Neural progenitor cell (in vitro differentiated cells): ENCODE data around the gene CA10. TPM values are rescaled to one million over a fixed set of nuclear protein-coding genes. Genes with fewer than 3 reads are reported as not detected.

Experiments
- DNase-seq: peaks from one replicate; pipeline ENCODE4 v3.0.0-alpha.2; 2016; ENCODE audit warnings: low spot score
- H2AFZ ChIP-seq: fragments of 200-600 bp; sonication (generic); replicated peaks from 2 replicates; pipeline ENCODE4 v1.6.1; 2016; ENCODE audit warnings: antibody characterized with exemption
- H3F3A ChIP-seq: fragments of 200-600 bp; sonication (generic); 2 replicates; pipeline ENCODE4 v1.6.1; 2016; ENCODE audit warnings: antibody characterized with exemption, low read depth
- H3K27ac ChIP-seq: fragments of 200-600 bp; sonication (generic); 2 replicates; pipeline ENCODE4 v1.5.1; 2016; ENCODE audit warnings: mild to moderate bottlenecking
- H3K27me3 ChIP-seq: fragments of 200-600 bp; sonication (generic); 2 replicates; pipeline ENCODE4 v1.6.1; 2016; ENCODE audit warnings: mild to moderate bottlenecking, moderate library complexity
- H3K36me3 ChIP-seq: fragments of 200-600 bp; sonication (generic); 2 replicates; pipeline ENCODE4 v1.5.1; 2016
- H3K4me1 ChIP-seq: fragments of 200-600 bp; sonication (generic); 2 replicates; pipeline ENCODE4 v1.6.1; 2016; ENCODE audit warnings: mixed run types
- H3K4me2 ChIP-seq: fragments of 200-600 bp; sonication (generic); 2 replicates; pipeline ENCODE4 v1.6.1; 2016
- H3K4me3 ChIP-seq: fragments of 200-600 bp; sonication (generic); 2 replicates; pipeline ENCODE4 v1.5.1; 2016
- H3K79me2 ChIP-seq: fragments of 200-600 bp; sonication (generic); 2 replicates; pipeline ENCODE4 v1.6.1; 2016; ENCODE audit warnings: low read depth
- H3K9ac ChIP-seq: fragments of 200-600 bp; sonication (generic); 2 replicates; pipeline ENCODE4 v1.6.1; 2016
- H3K9me3 ChIP-seq: fragments of 200-600 bp; sonication (generic); 2 replicates; pipeline ENCODE4 v1.5.1; 2016; ENCODE audit warnings: low read depth
- H4K20me1 ChIP-seq: fragments of 200-600 bp; sonication (generic); 2 replicates; pipeline ENCODE4 v1.6.1; 2016; ENCODE audit warnings: low read depth
- H3K27ac Mint-ChIP-seq: 3 replicates; pipeline ENCODE4 v1.8.0; 2021; ENCODE audit warnings: mixed read lengths
- H3K27me3 Mint-ChIP-seq: 2 replicates; pipeline ENCODE4 v1.8.0; 2022; ENCODE audit warnings: low read depth, mild to moderate bottlenecking, inconsistent platforms, moderate library complexity, mixed read lengths; ENCODE audit not compliant: insufficient read depth
- H3K36me3 Mint-ChIP-seq: 3 replicates; pipeline ENCODE4 v1.8.0; 2021; ENCODE audit warnings: mixed read lengths
- H3K4me1 Mint-ChIP-seq: 3 replicates; pipeline ENCODE4 v1.8.0; 2021; ENCODE audit warnings: mixed read lengths
- H3K4me3 Mint-ChIP-seq: 3 replicates; pipeline ENCODE4 v1.8.0; 2021; ENCODE audit warnings: mild to moderate bottlenecking, moderate library complexity, mixed read lengths
- H3K9me3 Mint-ChIP-seq: 3 replicates; pipeline ENCODE4 v1.8.0; 2020; ENCODE audit warnings: mixed read lengths
- EZH2 ChIP-seq: fragments of 200-600 bp; sonication (generic); IDR thresholded peaks from 2 replicates; pipeline ENCODE4 v1.6.1; 2017; ENCODE audit warnings: antibody characterized with exemption, mild to moderate bottlenecking, moderate library complexity
- EZH2phosphoT487 ChIP-seq: fragments of 200-600 bp; sonication (generic); IDR thresholded peaks from 2 replicates; pipeline ENCODE4 v1.6.1; 2017; ENCODE audit warnings: antibody characterized with exemption
- total RNA-seq: library from RNA; depleted of rRNA; stranded (reverse); fragments of >200 nt; gene quantifications from 2 replicates; pipeline ENCODE4 v1.2.3, GENCODE V29; 2015; ENCODE audit warnings: low replicate concordance
- TF ChIP-seq, protein P1 (sequence below): fragments of 200-600 bp; sonication (generic); IDR thresholded peaks from 2 replicates; pipeline ENCODE4 v1.5.1; 2017; ENCODE audit warnings: antibody characterized with exemption, mild to moderate bottlenecking

The CA10 gene
- total RNA-seq, 1 donor from 2014 or later, result 0.65 TPM

GRCh38 chr17:51819341-51820219 is 338.9 kb downstream of the CA10 start:
- Histone ChIP-seq H4K20me1 (no peaks in the 10 kb centered on the region), H3F3A (no peaks in the 10 kb centered on the region), H3K9me3 (no peaks in the 10 kb centered on the region), H3K4me2 (no peak overlapping the region), H3K4me3 (no peak overlapping the region), H3K36me3 (no peaks in the 10 kb centered on the region), H3K27ac (no peak overlapping the region), H3K27me3 (no peaks in the 10 kb centered on the region), H3K4me1 (no peaks in the 10 kb centered on the region), H3K79me2 (no peaks in the 10 kb centered on the region), H2AFZ (no peak overlapping the region), H3K9ac (no peak overlapping the region)
- Mint-ChIP-seq H3K4me1 (peaks cover 5% of the 10 kb centered on the region), H3K9me3 (no peaks in the 10 kb centered on the region), H3K27ac (no peak overlapping the region), H3K4me3 (no peak overlapping the region), H3K27me3 (peaks cover 10% of the 10 kb centered on the region), H3K36me3 (no peaks in the 10 kb centered on the region)
- TF ChIP-seq EZH2phosphoT487 (no peak), EZH2 (no peak)
- TF ChIP-seq, protein P1, sequence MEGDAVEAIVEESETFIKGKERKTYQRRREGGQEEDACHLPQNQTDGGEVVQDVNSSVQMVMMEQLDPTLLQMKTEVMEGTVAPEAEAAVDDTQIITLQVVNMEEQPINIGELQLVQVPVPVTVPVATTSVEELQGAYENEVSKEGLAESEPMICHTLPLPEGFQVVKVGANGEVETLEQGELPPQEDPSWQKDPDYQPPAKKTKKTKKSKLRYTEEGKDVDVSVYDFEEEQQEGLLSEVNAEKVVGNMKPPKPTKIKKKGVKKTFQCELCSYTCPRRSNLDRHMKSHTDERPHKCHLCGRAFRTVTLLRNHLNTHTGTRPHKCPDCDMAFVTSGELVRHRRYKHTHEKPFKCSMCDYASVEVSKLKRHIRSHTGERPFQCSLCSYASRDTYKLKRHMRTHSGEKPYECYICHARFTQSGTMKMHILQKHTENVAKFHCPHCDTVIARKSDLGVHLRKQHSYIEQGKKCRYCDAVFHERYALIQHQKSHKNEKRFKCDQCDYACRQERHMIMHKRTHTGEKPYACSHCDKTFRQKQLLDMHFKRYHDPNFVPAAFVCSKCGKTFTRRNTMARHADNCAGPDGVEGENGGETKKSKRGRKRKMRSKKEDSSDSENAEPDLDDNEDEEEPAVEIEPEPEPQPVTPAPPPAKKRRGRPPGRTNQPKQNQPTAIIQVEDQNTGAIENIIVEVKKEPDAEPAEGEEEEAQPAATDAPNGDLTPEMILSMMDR, result no peak
- DNase-seq, result no peak

GRCh38 chr17:51818777-51819176 is 339.7 kb downstream of the CA10 start:
- Histone ChIP-seq H2AFZ (no peak overlapping the region), H3K4me1 (no peaks in the 10 kb centered on the region), H4K20me1 (no peaks in the 10 kb centered on the region), H3K36me3 (no peaks in the 10 kb centered on the region), H3K27me3 (no peaks in the 10 kb centered on the region), H3K9me3 (no peaks in the 10 kb centered on the region), H3F3A (no peaks in the 10 kb centered on the region), H3K79me2 (no peaks in the 10 kb centered on the region), H3K27ac (no peak overlapping the region), H3K4me3 (no peak overlapping the region), H3K9ac (no peak overlapping the region), H3K4me2 (no peak overlapping the region)
- peaks cover 5% of the 10 kb centered on the region for H3K4me1 Mint-ChIP-seq
- TF ChIP-seq EZH2phosphoT487, result no peak
- no peak for TF ChIP-seq EZH2
- TF ChIP-seq, protein P1, result no peak
- no peak overlapping the region for H3K27ac Mint-ChIP-seq
- H3K4me3 Mint-ChIP-seq, result no peak overlapping the region
- no peak for DNase-seq
- H3K36me3 Mint-ChIP-seq, result no peaks in the 10 kb centered on the region
- peaks cover 10% of the 10 kb centered on the region for H3K27me3 Mint-ChIP-seq
- no peaks in the 10 kb centered on the region for H3K9me3 Mint-ChIP-seq

- no peak for TF ChIP-seq EZH2
- TF ChIP-seq, protein P1, result no peak
- no peak for TF ChIP-seq EZH2phosphoT487
- Histone ChIP-seq H2AFZ (no peak overlapping the region), H3K79me2 (no peaks in the 10 kb centered on the region), H3K4me2 (no peak overlapping the region), H3K4me1 (no peaks in the 10 kb centered on the region), H3K27me3 (no peaks in the 10 kb centered on the region), H3K27ac (no peak overlapping the region), H3K9me3 (no peaks in the 10 kb centered on the region), H3K9ac (no peak overlapping the region), H3F3A (no peaks in the 10 kb centered on the region), H4K20me1 (no peaks in the 10 kb centered on the region), H3K36me3 (no peaks in the 10 kb centered on the region), H3K4me3 (no peak overlapping the region)
- Mint-ChIP-seq H3K4me1 (peaks cover 5% of the 10 kb centered on the region), H3K4me3 (no peak overlapping the region), H3K27me3 (peaks cover 12% of the 10 kb centered on the region), H3K36me3 (no peaks in the 10 kb centered on the region), H3K9me3 (no peaks in the 10 kb centered on the region), H3K27ac (no peak overlapping the region)
- no peak for DNase-seq
Measured at GRCh38 chr17:51817955-51818354, 340.6 kb downstream of the CA10 start.
